Stimulated activated naive CD8-positive, alpha-beta T cell treated with anti-CD3 and anti-CD28 coated beads, Interleukin-15, amount 100 ng/mL, for 72 hours (primary cell): ENCODE measurements around the gene SV2B.

Source experiments
- ATAC-seq: fragments of 150-1000 bp; cut with Tn5 transposase; 2 replicates; pipeline ENCODE4 v1.10.0; 2021; ENCODE audit warnings: mild to moderate bottlenecking, moderate library complexity
- DNase-seq, 2 donors: peaks; one replicate each; pipeline ENCODE4 v3.0.0; 2021 to 2022
- H3K27ac Mint-ChIP-seq, 2 donors: one replicate each; pipeline ENCODE4 v1.8.0; 2022; ENCODE audit warnings: mild to moderate bottlenecking in 2 of 2, mixed read lengths in 2 of 2, moderate library complexity in 2 of 2
- H3K27me3 Mint-ChIP-seq: one replicate; pipeline ENCODE4 v1.8.0; 2022; ENCODE audit warnings: mixed read lengths
- H3K4me1 Mint-ChIP-seq: one replicate; pipeline ENCODE4 v1.8.0; 2022; ENCODE audit warnings: mild to moderate bottlenecking, mixed read lengths
- H3K4me3 Mint-ChIP-seq, 2 donors: one replicate each; pipeline ENCODE4 v1.8.0; 2022; ENCODE audit warnings: mild to moderate bottlenecking in 2 of 2, mixed read lengths in 2 of 2, moderate library complexity in 1 of 2
- H3K9me3 Mint-ChIP-seq, 2 donors: one replicate each; pipeline ENCODE4 v1.8.0; 2022; ENCODE audit warnings: mixed read lengths in 2 of 2

Gene SV2B

GRCh38 chr15:91275844-91276243, 175.8 kb downstream of the SV2B start:
- H3K27ac Mint-ChIP-seq, result no peak overlapping the region
- no peak for DNase-seq
- H3K4me1 Mint-ChIP-seq, result no peaks in the 10 kb centered on the region
- H3K27me3 Mint-ChIP-seq, result peaks cover 13% of the 10 kb centered on the region
- no peak overlapping the region for H3K4me3 Mint-ChIP-seq
- H3K9me3 Mint-ChIP-seq, result peaks cover 5 to 8% of the 10 kb centered on the region in 2 donors
- no peak for ATAC-seq

- H3K27ac Mint-ChIP-seq, result no peak overlapping the region
- H3K4me3 Mint-ChIP-seq, result no peak overlapping the region
- H3K4me1 Mint-ChIP-seq, result no peaks in the 10 kb centered on the region
These were observed 178.9 kb downstream of the SV2B start for GRCh38 chr15:91278951-91279350.

GRCh38 chr15:91279486-91279885, 179.4 kb downstream of the SV2B start:
- peaks cover 5 to 8% of the 10 kb centered on the region in 2 donors for H3K9me3 Mint-ChIP-seq
- DNase-seq (no peak), ATAC-seq (no peak)
- no peak overlapping the region for H3K27ac Mint-ChIP-seq
- H3K4me3 Mint-ChIP-seq, result no peak overlapping the region
- H3K27me3 Mint-ChIP-seq, result peaks cover 13% of the 10 kb centered on the region
- no peaks in the 10 kb centered on the region for H3K4me1 Mint-ChIP-seq

More at GRCh38 chr15:91278951-91279350, 178.9 kb downstream of the SV2B start:
- Mint-ChIP-seq H3K9me3 (peaks cover 5 to 8% of the 10 kb centered on the region in 2 donors), H3K27me3 (peaks cover 10% of the 10 kb centered on the region)
- ATAC-seq (no peak), DNase-seq (no peak)

- no peak for ATAC-seq
- no peaks in the 10 kb centered on the region for H3K4me1 Mint-ChIP-seq
- H3K27ac Mint-ChIP-seq, result no peak overlapping the region
- DNase-seq, result no peak
- H3K27me3 Mint-ChIP-seq, result peaks cover 13% of the 10 kb centered on the region
- no peaks in the 10 kb centered on the region for H3K9me3 Mint-ChIP-seq
- no peak overlapping the region for H3K4me3 Mint-ChIP-seq
These were observed 181.9 kb downstream of the SV2B start for GRCh38 chr15:91281947-91282346.

GRCh38 chr15:91282486-91282885, 182.4 kb downstream of the SV2B start:
- DNase-seq (no peak), ATAC-seq (no peak)
- no peak overlapping the region for H3K4me3 Mint-ChIP-seq
- no peak overlapping the region for H3K27ac Mint-ChIP-seq
- no peaks in the 10 kb centered on the region for H3K9me3 Mint-ChIP-seq
- peaks cover 13% of the 10 kb centered on the region for H3K27me3 Mint-ChIP-seq
- H3K4me1 Mint-ChIP-seq, result no peaks in the 10 kb centered on the region

GRCh38 chr15:91283155-91283554, 183.1 kb downstream of the SV2B start:
- H3K27ac Mint-ChIP-seq, result no peak overlapping the region
- ATAC-seq, result no peak
- no peaks in the 10 kb centered on the region for H3K4me1 Mint-ChIP-seq
- peaks cover 13% of the 10 kb centered on the region for H3K27me3 Mint-ChIP-seq
- no peak overlapping the region for H3K4me3 Mint-ChIP-seq
- H3K9me3 Mint-ChIP-seq, result no peaks in the 10 kb centered on the region
- no peak for DNase-seq

GRCh38 chr15:91284758-91285466, 184.9 kb downstream of the SV2B start:
- Mint-ChIP-seq H3K4me3 (no peak overlapping the region), H3K27ac (no peak overlapping the region), H3K27me3 (peaks cover 13% of the 10 kb centered on the region), H3K4me1 (no peaks in the 10 kb centered on the region), H3K9me3 (no peaks in the 10 kb centered on the region)
- DNase-seq, result no peak
- no peak for ATAC-seq

- Mint-ChIP-seq H3K27ac (no peak overlapping the region), H3K4me1 (no peaks in the 10 kb centered on the region), H3K4me3 (no peak overlapping the region), H3K27me3 (no peaks in the 10 kb centered on the region), H3K9me3 (no peaks in the 10 kb centered on the region)
- ATAC-seq, result peak; percentile 39
- DNase-seq, result no peak
These were observed 189.3 kb downstream of the SV2B start for GRCh38 chr15:91289324-91289723.

GRCh38 chr15:91290553-91290952, 190.5 kb downstream of the SV2B start:
- Mint-ChIP-seq H3K27me3 (no peaks in the 10 kb centered on the region), H3K4me3 (no peak overlapping the region), H3K9me3 (no peaks in the 10 kb centered on the region), H3K27ac (no peak overlapping the region), H3K4me1 (no peaks in the 10 kb centered on the region)
- no peak for DNase-seq
- no peak for ATAC-seq

- Mint-ChIP-seq H3K27me3 (peaks cover 4% of the 10 kb centered on the region), H3K27ac (no peak overlapping the region), H3K9me3 (no peaks in the 10 kb centered on the region), H3K4me1 (no peaks in the 10 kb centered on the region), H3K4me3 (peak overlapping the region in 1 of 2 donors; percentile 18)
- ATAC-seq (no peak), DNase-seq (no peak)
These were observed 191.6 kb downstream of the SV2B start for GRCh38 chr15:91291673-91292072.

- H3K9me3 Mint-ChIP-seq, result no peaks in the 10 kb centered on the region
- no peak for ATAC-seq
- no peak overlapping the region for H3K27ac Mint-ChIP-seq
- H3K4me1 Mint-ChIP-seq, result no peaks in the 10 kb centered on the region
- no peak overlapping the region for H3K4me3 Mint-ChIP-seq
- DNase-seq, result no peak
- H3K27me3 Mint-ChIP-seq, result peaks cover 10% of the 10 kb centered on the region
These were observed 194.3 kb downstream of the SV2B start for GRCh38 chr15:91294344-91294743.

- no peaks in the 10 kb centered on the region for H3K9me3 Mint-ChIP-seq
- no peaks in the 10 kb centered on the region for H3K4me1 Mint-ChIP-seq
- H3K27ac Mint-ChIP-seq, result no peak overlapping the region
- ATAC-seq, result no peak
- H3K4me3 Mint-ChIP-seq, result no peak overlapping the region
- H3K27me3 Mint-ChIP-seq, result peaks cover 10% of the 10 kb centered on the region
- no peak for DNase-seq
These were observed 194.7 kb downstream of the SV2B start for GRCh38 chr15:91294795-91295194.

- Mint-ChIP-seq H3K27me3 (peaks cover 10% of the 10 kb centered on the region), H3K4me1 (no peaks in the 10 kb centered on the region), H3K27ac (no peak overlapping the region), H3K4me3 (no peak overlapping the region), H3K9me3 (no peaks in the 10 kb centered on the region)
- DNase-seq (no peak), ATAC-seq (no peak)
These were observed 198.0 kb downstream of the SV2B start for GRCh38 chr15:91298101-91298500.

- Mint-ChIP-seq H3K27ac (no peak overlapping the region), H3K27me3 (peaks cover 26% of the 10 kb centered on the region), H3K4me3 (no peak overlapping the region), H3K4me1 (peaks cover 16% of the 10 kb centered on the region), H3K9me3 (no peaks in the 10 kb centered on the region)
- ATAC-seq (peak; percentile 35), DNase-seq (peak in 1 of 2 donors; percentile 28)
These were observed 202.8 kb downstream of the SV2B start for GRCh38 chr15:91302588-91303439.

GRCh38 chr15:91304210-91304609, 204.2 kb downstream of the SV2B start:
- Mint-ChIP-seq H3K4me1 (peaks cover 27% of the 10 kb centered on the region), H3K27ac (no peak overlapping the region), H3K4me3 (no peak overlapping the region), H3K27me3 (peaks cover 26% of the 10 kb centered on the region), H3K9me3 (no peaks in the 10 kb centered on the region)
- DNase-seq (no peak), ATAC-seq (no peak)

GRCh38 chr15:91304786-91305185, 204.7 kb downstream of the SV2B start:
- no peak overlapping the region for H3K4me3 Mint-ChIP-seq
- ATAC-seq (no peak), DNase-seq (no peak)
- peaks cover 33% of the 10 kb centered on the region for H3K4me1 Mint-ChIP-seq
- H3K27me3 Mint-ChIP-seq, result peaks cover 26% of the 10 kb centered on the region
- no peaks in the 10 kb centered on the region for H3K9me3 Mint-ChIP-seq
- H3K27ac Mint-ChIP-seq, result peak overlapping the region in 1 of 2 donors; percentile 85
